H1 (cell line): ENCODE data around the gene TNFRSF18. TPM values are rescaled to one million over a fixed set of nuclear protein-coding genes. Genes with fewer than 3 reads are reported as not detected.
A peak's percentile ranks its signal among the peaks of the same experiment; 100 is the strongest.

ENCODE experiments used
- CTCF ChIA-PET: fragments of 300-600 bp; sonication (Branson Sonifier 250); formaldehyde crosslinking; loops from one replicate; lab custom pipeline; 2021; ENCODE audit not compliant: partially characterized antibody; lab: Charles Lee
- POLR2A ChIA-PET: fragments of 300-600 bp; sonication (Branson Sonifier 250); formaldehyde crosslinking; loops from one replicate; lab custom pipeline; 2021; ENCODE audit warnings: inconsistent platforms; ENCODE audit not compliant: partially characterized antibody; lab: Charles Lee
- DNase-seq, 2 experiments: peaks; one replicate each; pipeline versions ENCODE4 v3.0.0 to v3.0.0-alpha.2; 2010 to 2022; ENCODE audit warnings: low spot score in 2 of 2, low read depth in 1 of 2, mixed read lengths in 1 of 2
- FAIRE-seq: peaks from 2 replicates; lab custom pipeline; 2011; peaks lifted over from hg19 to GRCh38; lab: Jason Lieb, UNC
- H2AFZ ChIP-seq: 2 replicates; pipeline ENCODE4 v1.8.1; 2012; ENCODE audit warnings: low read length, inconsistent platforms
- H2AK5ac ChIP-seq: 2 replicates; pipeline ENCODE4 v1.6.1; 2013; ENCODE audit warnings: low read depth, low read length
- H2BK120ac ChIP-seq: replicated peaks from 2 replicates; pipeline ENCODE3; 2013; ENCODE audit warnings: low read depth, low read length, inconsistent platforms
- H2BK12ac ChIP-seq: 2 replicates; pipeline ENCODE4 v1.6.1; 2013; ENCODE audit warnings: low read depth, low read length
- H2BK15ac ChIP-seq: 2 replicates; pipeline ENCODE4 v1.6.1; 2013; ENCODE audit warnings: low read length
- H2BK20ac ChIP-seq: 2 replicates; pipeline ENCODE4 v1.6.1; 2013; ENCODE audit warnings: low read length
- H2BK5ac ChIP-seq: 2 replicates; pipeline ENCODE4 v1.6.1; 2013; ENCODE audit warnings: low read depth, low read length
- H3K14ac ChIP-seq: 2 replicates; pipeline ENCODE4 v1.6.1; 2013; ENCODE audit warnings: inconsistent platforms; ENCODE audit not compliant: insufficient read length
- H3K18ac ChIP-seq: 2 replicates; pipeline ENCODE4 v1.6.1; 2013; ENCODE audit warnings: low read length; ENCODE audit errors: extremely low read depth
- H3K23ac ChIP-seq: 2 replicates; pipeline ENCODE4 v1.6.1; 2013; ENCODE audit warnings: inconsistent platforms; ENCODE audit not compliant: insufficient read length
- H3K23me2 ChIP-seq: 2 replicates; pipeline ENCODE4 v1.6.1; 2013; ENCODE audit warnings: low read depth, low read length
- H3K27ac ChIP-seq: 2 replicates; pipeline ENCODE4 v1.6.1; 2011; ENCODE audit warnings: low read depth, low read length, inconsistent platforms
- H3K27me3 ChIP-seq, 4 experiments: replicated peaks in 1 of 4; 1 replicate in 1 of 4; 2 replicates in 3 of 4; pipeline versions ENCODE4 v1.6.1 to v1.8.1; 2011 to 2013; ENCODE audit warnings: low read length in 3 of 4, mild to moderate bottlenecking in 3 of 4, inconsistent platforms in 2 of 4, mixed read lengths in 2 of 4, moderate library complexity in 1 of 4; ENCODE audit not compliant: control insufficient read depth in 3 of 4, insufficient read depth in 3 of 4; ENCODE audit errors: extremely low read depth in 1 of 4
- H3K36me3 ChIP-seq, 4 experiments: 2 replicates each; pipeline versions ENCODE4 v1.6.1 to v1.8.1; 2011 to 2013; ENCODE audit warnings: mild to moderate bottlenecking in 4 of 4, low read length in 3 of 4, moderate library complexity in 2 of 4, control low read depth in 1 of 4, inconsistent platforms in 1 of 4; ENCODE audit not compliant: insufficient read depth in 4 of 4, control insufficient read depth in 2 of 4
- H3K4ac ChIP-seq: replicated peaks from 2 replicates; pipeline ENCODE3; 2013; ENCODE audit warnings: low read length, low read depth, mixed read lengths, inconsistent platforms; ENCODE audit not compliant: insufficient read length
- H3K4me1 ChIP-seq, 4 experiments: replicated peaks in 1 of 4; 1 replicate in 1 of 4; 2 replicates in 3 of 4; pipeline versions ENCODE4 v1.6.1 to v1.8.1; 2011 to 2013; ENCODE audit warnings: low read length in 3 of 4, inconsistent platforms in 2 of 4, mixed read lengths in 1 of 4; ENCODE audit not compliant: insufficient read depth in 4 of 4, control insufficient read depth in 3 of 4
- H3K4me2 ChIP-seq, 2 experiments: 2 replicates each; pipeline versions ENCODE4 v1.6.1 to v1.8.1; 2011 to 2013; ENCODE audit warnings: low read depth in 2 of 2, low read length in 2 of 2, control low read depth in 1 of 2, inconsistent platforms in 1 of 2, mild to moderate bottlenecking in 1 of 2; ENCODE audit not compliant: insufficient read depth in 1 of 2
- H3K4me3 ChIP-seq, 4 experiments: fragments of 200-600, 300-600 bp in 1 of 4; sonication (generic), shearing (Covaris generic), sonication (Bioruptor Twin) in 1 of 4; 2 replicates each; pipeline versions ENCODE4 v1.5.1 to v1.8.1; 2011 to 2016; ENCODE audit warnings: low read length in 4 of 4, low read depth in 3 of 4, control low read depth in 2 of 4, inconsistent platforms in 2 of 4, mild to moderate bottlenecking in 2 of 4, mixed read lengths in 1 of 4, moderate library complexity in 1 of 4; ENCODE audit not compliant: insufficient read depth in 2 of 4; ENCODE audit errors: extremely low read depth in 1 of 4
- H3K56ac ChIP-seq: replicated peaks from 2 replicates; pipeline ENCODE3; 2013; ENCODE audit warnings: low read depth, mild to moderate bottlenecking, mixed read lengths, low read length, inconsistent platforms; ENCODE audit not compliant: insufficient read length
- H3K79me1 ChIP-seq: 2 replicates; pipeline ENCODE4 v1.6.1; 2013; ENCODE audit warnings: low read depth, low read length, control low read depth
- H3K79me2 ChIP-seq, 2 experiments: 2 replicates each; pipeline versions ENCODE4 v1.6.1 to v1.8.1; 2012 to 2013; ENCODE audit warnings: low read length in 2 of 2, mild to moderate bottlenecking in 2 of 2, inconsistent platforms in 1 of 2; ENCODE audit not compliant: insufficient read depth in 2 of 2, control insufficient read depth in 1 of 2
- H3K9ac ChIP-seq, 4 experiments: replicated peaks in 1 of 4; 1 replicate in 1 of 4; 2 replicates in 3 of 4; pipeline versions ENCODE4 v1.6.1 to v1.8.1; 2011 to 2013; ENCODE audit warnings: low read depth in 3 of 4, low read length in 3 of 4, control low read depth in 2 of 4, mild to moderate bottlenecking in 2 of 4, moderate library complexity in 2 of 4, inconsistent platforms in 1 of 4; ENCODE audit errors: extremely low read depth in 1 of 4
- H3K9me3 ChIP-seq, 2 experiments: 2 replicates each; pipeline versions ENCODE4 v1.6.1 to v1.8.1; 2012 to 2013; ENCODE audit warnings: mild to moderate bottlenecking in 2 of 2, moderate library complexity in 2 of 2, control low read depth in 1 of 2, inconsistent platforms in 1 of 2, low read depth in 1 of 2, low read length in 1 of 2, mixed read lengths in 1 of 2; ENCODE audit not compliant: insufficient read depth in 2 of 2
- H4K20me1 ChIP-seq, 2 experiments: replicated peaks in 1 of 2; 2 replicates each; pipeline versions ENCODE3 to v1.8.1; 2011 to 2013; ENCODE audit warnings: inconsistent platforms in 2 of 2, low read length in 2 of 2, mild to moderate bottlenecking in 1 of 2; ENCODE audit not compliant: insufficient read depth in 2 of 2, control insufficient read depth in 1 of 2
- H4K5ac ChIP-seq: 2 replicates; pipeline ENCODE4 v1.6.1; 2013; ENCODE audit warnings: low read length, low read depth, mixed read lengths, inconsistent platforms; ENCODE audit not compliant: insufficient read length
- H4K8ac ChIP-seq: 2 replicates; pipeline ENCODE4 v1.8.0; 2013; ENCODE audit warnings: mild to moderate bottlenecking, moderate library complexity, low read length, inconsistent platforms; ENCODE audit not compliant: insufficient read depth; ENCODE audit errors: extremely low read depth
- H4K91ac ChIP-seq: replicated peaks from 2 replicates; pipeline ENCODE3; 2013; ENCODE audit warnings: low read length, mixed read lengths, inconsistent platforms; ENCODE audit not compliant: insufficient read length
- CHD1 ChIP-seq: IDR thresholded peaks from 2 replicates; pipeline ENCODE4 v1.6.1; 2012; ENCODE audit warnings: low read depth, low read length, improper control_type of control experiment
- JUND ChIP-seq: IDR thresholded peaks from 2 replicates; pipeline ENCODE4 v1.6.1; 2011; ENCODE audit warnings: mild to moderate bottlenecking, improper control_type of control experiment, low read length
- WGBS, 2 experiments: shearing (Covaris generic) in 1 of 2; methylation state at CpG; one replicate each; pipeline versions ENCODE4 v1.1.6 to v1.1.7; 2013 to 2015; ENCODE audit warnings: low lambda C conversion rate in 2 of 2, mixed read lengths in 2 of 2, inconsistent platforms in 1 of 2, low coverage in 1 of 2, missing lambda C conversion rate in 1 of 2; ENCODE audit not compliant: insufficient replicate concordance in 2 of 2, insufficient coverage in 1 of 2, insufficient read length in 1 of 2; ENCODE audit errors: extremely low coverage in 1 of 2, missing lambda C conversion rate in 1 of 2; 5-methylcytosine and 5-hydroxymethylcytosine counted together
- polyA plus RNA-seq, 7 experiments: library from polyadenylated mRNA; depleted of rRNA in 3 of 7; stranded (reverse) in 5 of 7; unstranded in 2 of 7; fragments of >200 nt in 5 of 7; fragments of 200-250 nt in 2 of 7; gene quantifications; 1 replicate in 5 of 7; 2 replicates in 1 of 7; 4 replicates in 1 of 7; pipeline versions ENCODE4 v1.2.1 to v1.2.3, GENCODE V29; 2011 to 2013; ENCODE audit warnings: missing spikeins in 2 of 7, mixed read lengths in 2 of 7
- total RNA-seq: library from RNA; stranded (reverse); fragmentation: NEBNext Ultra II Directional; extraction: Animal tissue kit (Norgen Biotek cat#: 25700); gene quantifications from 2 replicates; pipeline ENCODE4 v1.2.1, GENCODE V29; 2021

TNFRSF18 gene
- total and polyA plus RNA-seq, 2 of the 8 experiments (the other 6 are each of a cell fraction or from before 2014, with no cell fraction given): 1.5 to 2.5 TPM

GRCh38 chr1:1156140-1157032 is 50.0 kb downstream of the TNFRSF18 start:
- Histone ChIP-seq H3K4me1 (peaks cover 0 to 15% (median 11%) of the 10 kb centered on the region in 4 experiments; a peak in 6 of 7 replicates), H3K23ac (no peak overlapping the region), H3K36me3 (no peaks in the 10 kb centered on the region), H2AK5ac (no peak overlapping the region), H3K27me3 (no peaks in the 10 kb centered on the region; a peak in 1 of 7 replicates), H3K79me1 (no peaks in the 10 kb centered on the region), H3K56ac (no peak overlapping the region), H3K9ac (no peak overlapping the region), H2BK12ac (peak overlapping the region; percentile 70; the same call in 1 of the 2 replicates), H4K20me1 (no peaks in the 10 kb centered on the region), H2AFZ (no peak overlapping the region), H4K8ac (peak overlapping the region; percentile 57), H4K91ac (peak overlapping the region; percentile 17), H3K4me2 (peak overlapping the region in 1 of 2 experiments; percentile 72; a peak in 2 of 4 replicates), H2BK120ac (no peak overlapping the region), H3K79me2 (no peaks in the 10 kb centered on the region), H3K4ac (no peak overlapping the region), H2BK15ac (0 out of 2 replicates have a peak overlapping the region, but pooled peaks have one; percentile 72), H3K9me3 (peaks cover 10% of the 10 kb centered on the region in 2 experiments; a peak in 3 of 4 replicates), H3K18ac (peak overlapping the region; percentile 48; the same call in 1 of the 2 replicates), H4K5ac (peak overlapping the region; percentile 60), H3K23me2 (peaks cover 5% of the 10 kb centered on the region; the same call in 1 of the 2 replicates), H3K14ac (no peak overlapping the region), H2BK20ac (no peak overlapping the region), H3K4me3 (no peak overlapping the region), H3K27ac (no peak overlapping the region), H2BK5ac (peak overlapping the region; percentile 49; the same call in 1 of the 2 replicates)
- CTCF ChIA-PET: interaction anchor here (1.4 to 1.6 kb wide), 3 partner anchors 19 to 35 kb away, joined by 3 to 5 read pairs (median 4); no protein-coding TSS in a partner anchor
- TF ChIP-seq JUND (no peak), CHD1 (no peak)
- no peak for DNase-seq
- POLR2A ChIA-PET: interaction anchor here (1.2 kb wide), 1 partner anchor 20 kb away, joined by 3 read pairs; no protein-coding TSS in a partner anchor
- no peak for FAIRE-seq
- 88% methylated on average over 23 of the region's 26 CpGs; no CpG with 5 or more reads in 1 of the 2 experiments for WGBS, 2 experiments
